ENCODE results near the gene TRPC6.
A peak's percentile ranks its signal among the peaks of the same experiment; 100 is the strongest.

Gene TRPC6

GRCh38 chr11:101583251-101584128, at the start of gene TRPC6:
TSS of gene TRPC6 (minus strand) at chr11:101584007. CDS start at chr11:101583503, 504 bp downstream.
- DNase-seq (ENCODE audit: low read depth): no peak
- H3K4me3 ChIP-seq (ENCODE audit: low read length): peak within 1 kb of the TSS; percentile 41
- TF ChIP-seq CTCF (conservative IDR thresholded peaks at IDR 0.05; ENCODE audit: low read length): no peak

GRCh38 chr11:101620026-101620425, 36.2 kb upstream of the TRPC6 start:
- DNase-seq (ENCODE audit: low read depth): no peak
- no peak for TF ChIP-seq CTCF (conservative IDR thresholded peaks at IDR 0.05; ENCODE audit: low read length)
- H3K4me3 ChIP-seq (ENCODE audit: low read length): no peak overlapping the region

- no peak for TF ChIP-seq CTCF (conservative IDR thresholded peaks at IDR 0.05; ENCODE audit: low read length)
- peak; percentile 68 for DNase-seq (ENCODE audit: low read depth)
- no peak overlapping the region for H3K4me3 ChIP-seq (ENCODE audit: low read length)
Measured at GRCh38 chr11:101618709-101619108, 34.9 kb upstream of the TRPC6 start.

GRCh38 chr11:101617735-101618332, 34.0 kb upstream of the TRPC6 start:
- DNase-seq (ENCODE audit: low read depth): peak; percentile 9
- no peak overlapping the region for H3K4me3 ChIP-seq (ENCODE audit: low read length)
- TF ChIP-seq CTCF (conservative IDR thresholded peaks at IDR 0.05; ENCODE audit: low read length): no peak

GRCh38 chr11:101612481-101612880, 28.7 kb upstream of the TRPC6 start:
- no peak for DNase-seq (ENCODE audit: low read depth)
- TF ChIP-seq CTCF (conservative IDR thresholded peaks at IDR 0.05; ENCODE audit: low read length): no peak
- H3K4me3 ChIP-seq (ENCODE audit: low read length): no peak overlapping the region

- DNase-seq (ENCODE audit: low read depth): no peak
- no peak for TF ChIP-seq CTCF (conservative IDR thresholded peaks at IDR 0.05; ENCODE audit: low read length)
- H3K4me3 ChIP-seq (ENCODE audit: low read length): no peak overlapping the region
Measured at GRCh38 chr11:101600924-101601323, 17.1 kb upstream of the TRPC6 start.

GRCh38 chr11:101586965-101587364, 3.2 kb upstream of the TRPC6 start:
- DNase-seq (ENCODE audit: low read depth): no peak
- TF ChIP-seq CTCF (conservative IDR thresholded peaks at IDR 0.05; ENCODE audit: low read length): no peak
- H3K4me3 ChIP-seq (ENCODE audit: low read length): no peak overlapping the region
